ENCODE measurements around the gene ERCC5. TPM values are rescaled to one million over a fixed set of nuclear protein-coding genes. Genes with fewer than 3 reads are reported as not detected.

ERCC5 gene
- total RNA-seq, 2 experiments from 2014 or later, result 59.4 to 66.5 TPM

DNA sequence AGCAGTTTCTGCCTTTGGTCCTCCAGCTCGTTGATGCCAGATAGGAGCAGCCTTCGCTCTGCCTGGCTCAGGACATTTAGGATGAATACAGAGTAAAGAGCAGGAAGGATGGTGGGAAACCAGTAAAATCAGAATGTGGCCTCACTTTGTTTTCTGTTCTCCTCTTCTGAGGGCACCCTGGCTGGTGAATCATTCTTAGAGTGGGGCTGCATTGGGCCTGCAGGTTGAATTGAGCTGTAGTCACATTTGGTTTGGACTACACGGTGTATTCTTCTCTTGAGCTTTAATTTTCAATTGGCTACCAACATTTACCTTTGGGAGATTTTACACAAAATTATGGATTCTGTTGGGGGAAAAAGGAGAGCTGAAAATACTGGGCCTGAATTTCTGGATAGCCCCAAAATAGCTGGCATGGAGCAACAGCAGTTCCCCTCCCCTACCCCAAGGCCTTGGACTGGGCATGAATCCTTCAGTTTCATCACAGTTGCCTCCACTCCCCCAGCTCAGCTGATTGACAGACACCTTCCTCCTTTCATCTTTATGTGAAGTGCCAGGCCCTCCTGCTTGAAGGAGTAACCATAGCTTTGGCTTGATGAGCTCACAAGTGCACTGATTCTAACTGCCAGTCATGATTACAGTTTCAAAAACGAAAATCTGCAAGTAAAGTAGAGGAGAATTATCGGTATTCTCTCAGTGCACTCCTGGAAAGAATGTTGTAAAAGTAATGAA is 24.3 kb downstream of the ERCC5 start:
- ChIA-PET POLR2A (interaction anchor here (1.3 kb wide), 1 partner anchor 25 kb away, joined by 3 read pairs; no protein-coding TSS in a partner anchor), CTCF (interaction anchor here (0.6 to 2.2 kb wide), 39 partner anchors 8 to 293 kb away, joined by 3 to 39 read pairs (median 5); partner anchors contain the start of gene ERCC5)
- peaks cover 40% of the 10 kb centered on the region for H3K36me3 Mint-ChIP-seq (ENCODE audit: low read depth)
- DNase-seq, result no peak
- peak; percentile 24 for ATAC-seq
- intact Hi-C loops (cut with micrococcal nuclease), result no loop called here
- peak overlapping the region; percentile 69 for H3K27ac Mint-ChIP-seq
- TF ChIP-seq, protein P1, sequence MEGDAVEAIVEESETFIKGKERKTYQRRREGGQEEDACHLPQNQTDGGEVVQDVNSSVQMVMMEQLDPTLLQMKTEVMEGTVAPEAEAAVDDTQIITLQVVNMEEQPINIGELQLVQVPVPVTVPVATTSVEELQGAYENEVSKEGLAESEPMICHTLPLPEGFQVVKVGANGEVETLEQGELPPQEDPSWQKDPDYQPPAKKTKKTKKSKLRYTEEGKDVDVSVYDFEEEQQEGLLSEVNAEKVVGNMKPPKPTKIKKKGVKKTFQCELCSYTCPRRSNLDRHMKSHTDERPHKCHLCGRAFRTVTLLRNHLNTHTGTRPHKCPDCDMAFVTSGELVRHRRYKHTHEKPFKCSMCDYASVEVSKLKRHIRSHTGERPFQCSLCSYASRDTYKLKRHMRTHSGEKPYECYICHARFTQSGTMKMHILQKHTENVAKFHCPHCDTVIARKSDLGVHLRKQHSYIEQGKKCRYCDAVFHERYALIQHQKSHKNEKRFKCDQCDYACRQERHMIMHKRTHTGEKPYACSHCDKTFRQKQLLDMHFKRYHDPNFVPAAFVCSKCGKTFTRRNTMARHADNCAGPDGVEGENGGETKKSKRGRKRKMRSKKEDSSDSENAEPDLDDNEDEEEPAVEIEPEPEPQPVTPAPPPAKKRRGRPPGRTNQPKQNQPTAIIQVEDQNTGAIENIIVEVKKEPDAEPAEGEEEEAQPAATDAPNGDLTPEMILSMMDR (IDR thresholded peaks at IDR 0.05), result no peak
- no peak overlapping the region for H3K4me3 Mint-ChIP-seq
- H3K9me3 Mint-ChIP-seq, result no peaks in the 10 kb centered on the region
- peaks cover 35% of the 10 kb centered on the region for H3K4me1 Mint-ChIP-seq (ENCODE audit: low read depth)
- H3K27me3 Mint-ChIP-seq, result no peaks in the 10 kb centered on the region

DNA sequence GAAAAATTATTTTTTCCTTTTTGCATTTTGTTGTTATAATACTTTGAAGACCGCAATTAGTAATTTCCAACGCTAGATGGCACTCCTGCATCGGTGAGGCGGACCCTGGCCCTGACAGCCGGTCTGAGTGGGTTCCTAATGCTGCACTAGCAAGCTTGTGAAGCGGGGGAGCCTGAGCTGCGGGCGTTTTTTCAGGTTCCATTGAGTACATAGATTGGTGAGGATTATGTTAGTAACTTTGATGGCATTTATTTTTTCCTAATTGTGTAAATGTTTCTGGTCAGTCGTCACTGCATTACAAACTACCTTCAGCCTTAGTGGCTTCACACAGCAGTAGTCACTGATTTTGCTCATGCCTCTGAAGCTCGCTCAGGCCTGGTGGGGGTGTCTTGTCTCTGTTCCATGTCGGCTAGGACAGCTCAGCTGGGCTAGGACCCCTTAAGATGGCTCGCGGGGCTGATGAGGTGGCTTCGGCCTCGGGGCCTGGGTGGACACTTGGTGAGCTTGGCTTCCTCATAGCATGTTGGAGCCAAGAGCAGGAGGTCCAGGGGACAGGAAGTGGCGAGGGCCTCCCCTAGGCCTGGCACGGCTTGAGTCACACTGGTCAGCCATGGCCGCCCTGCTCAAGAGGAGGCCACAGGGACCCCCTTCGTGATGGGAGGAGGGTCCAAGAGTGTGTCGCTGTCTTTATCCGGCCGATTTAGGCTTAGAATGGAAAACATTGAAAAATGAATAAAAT is 25.0 kb downstream of the ERCC5 start:
- peaks cover 35% of the 10 kb centered on the region for H3K4me1 Mint-ChIP-seq (ENCODE audit: low read depth)
- ATAC-seq (peak; percentile 76), DNase-seq (peak; percentile 67)
- H3K4me3 Mint-ChIP-seq, result no peak overlapping the region
- no peaks in the 10 kb centered on the region for H3K27me3 Mint-ChIP-seq
- H3K36me3 Mint-ChIP-seq (ENCODE audit: low read depth), result peaks cover 41% of the 10 kb centered on the region
- ChIA-PET CTCF (interaction anchor here (0.7 to 2.2 kb wide), 36 partner anchors 9 to 293 kb away, joined by 3 to 39 read pairs (median 6); partner anchors contain the start of gene ERCC5), POLR2A (interaction anchor here (0.9 to 1.3 kb wide), 2 partner anchors 12 to 26 kb away, joined by 3 read pairs; no protein-coding TSS in a partner anchor)
- TF ChIP-seq, protein P1 (IDR thresholded peaks at IDR 0.05), result peak; percentile 91
- H3K9me3 Mint-ChIP-seq, result no peaks in the 10 kb centered on the region
- intact Hi-C loops (cut with micrococcal nuclease), result no loop called here
- H3K27ac Mint-ChIP-seq, result no peak overlapping the region

DNA sequence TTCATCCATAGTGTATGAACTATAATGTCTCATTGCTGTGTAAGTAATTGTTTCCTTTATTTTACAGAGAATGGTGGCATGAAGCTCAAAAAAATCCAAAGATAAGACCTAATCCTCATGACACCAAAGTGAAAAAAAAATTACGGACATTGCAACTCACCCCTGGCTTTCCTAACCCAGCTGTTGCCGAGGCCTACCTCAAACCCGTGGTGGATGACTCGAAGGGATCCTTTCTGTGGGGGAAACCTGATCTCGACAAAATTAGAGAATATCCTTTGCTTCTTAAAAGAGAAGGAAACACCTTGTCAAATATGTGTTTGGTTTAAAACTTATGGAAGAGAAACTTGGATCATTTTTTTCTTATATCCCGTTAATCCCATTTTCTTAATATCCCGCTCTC is 26.3 kb downstream of the ERCC5 start:
- H3K4me1 Mint-ChIP-seq (ENCODE audit: low read depth), result peaks cover 35% of the 10 kb centered on the region
- peaks cover 42% of the 10 kb centered on the region for H3K36me3 Mint-ChIP-seq (ENCODE audit: low read depth)
- peak overlapping the region; percentile 86 for H3K27ac Mint-ChIP-seq
- H3K4me3 Mint-ChIP-seq, result no peak overlapping the region
- ATAC-seq (no peak), DNase-seq (no peak)
- CTCF ChIA-PET, result interaction anchor here (1.3 kb wide), 1 partner anchor 283 kb away, joined by 4 read pairs; no protein-coding TSS in a partner anchor
- intact Hi-C loops (cut with micrococcal nuclease), result no loop called here
- TF ChIP-seq, protein P1 (IDR thresholded peaks at IDR 0.05), result no peak
- no peaks in the 10 kb centered on the region for H3K9me3 Mint-ChIP-seq
- POLR2A ChIA-PET, result no interaction called here
- H3K27me3 Mint-ChIP-seq, result no peaks in the 10 kb centered on the region

- no peak for ATAC-seq
- no peaks in the 10 kb centered on the region for H3K27me3 Mint-ChIP-seq
- TF ChIP-seq, protein P1 (IDR thresholded peaks at IDR 0.05), result no peak
- peaks cover 38% of the 10 kb centered on the region for H3K36me3 Mint-ChIP-seq (ENCODE audit: low read depth)
- peak overlapping the region; percentile 86 for H3K27ac Mint-ChIP-seq
- intact Hi-C loops (cut with micrococcal nuclease), result no loop called here
- no peaks in the 10 kb centered on the region for H3K9me3 Mint-ChIP-seq
- H3K4me3 Mint-ChIP-seq, result no peak overlapping the region
- ChIA-PET CTCF (interaction anchor here (1.3 kb wide), 1 partner anchor 283 kb away, joined by 4 read pairs; no protein-coding TSS in a partner anchor), POLR2A (no interaction called here)
- peaks cover 35% of the 10 kb centered on the region for H3K4me1 Mint-ChIP-seq (ENCODE audit: low read depth)
- DNase-seq, result no peak
Measured at GRCh38 chr13:102872531-102872930, 26.7 kb downstream of the ERCC5 start.
